ENCODE data around the gene MTHFSD.

GRCh38 chr16:86567701-86568581, 12.9 kb upstream of the MTHFSD start:
- no peak for TF ChIP-seq CTCF (IDR thresholded peaks at IDR 0.05; ENCODE audit: low read length)
- TF ChIP-seq EZH2 (optimal IDR thresholded peaks at IDR 0.05; ENCODE audit: low read depth, low read length): no peak

All from MM.1S (cell line).